Neural cell (in vitro differentiated cells): ENCODE data around the gene ZFR. TPM values are rescaled to one million over a fixed set of nuclear protein-coding genes. Genes with fewer than 3 reads are reported as not detected.

ENCODE experiments used
- H2AFZ ChIP-seq: fragments of 200-600, 300-800 bp; sonication (generic), shearing (Covaris generic); 2 replicates; pipeline ENCODE4 v1.6.0; 2014; ENCODE audit warnings: low read depth, mild to moderate bottlenecking, antibody characterized with exemption, low read length, moderate library complexity
- H3F3A ChIP-seq: fragments of 200-600 bp; shearing (Covaris generic); 2 replicates; pipeline ENCODE4 v1.6.1; 2016; ENCODE audit warnings: mild to moderate bottlenecking, moderate library complexity, mixed read lengths, antibody characterized with exemption, low read length; ENCODE audit not compliant: insufficient read depth, poor library complexity, severe bottlenecking
- H3K27ac ChIP-seq: fragments of 200-600, 300-800 bp; sonication (generic), shearing (Covaris generic); 2 replicates; pipeline ENCODE4 v1.5.1; 2014; ENCODE audit warnings: mild to moderate bottlenecking, low read length, moderate library complexity
- H3K27me3 ChIP-seq: fragments of 300-800, 200-600 bp; sonication (generic), shearing (Covaris generic); 2 replicates; pipeline ENCODE4 v1.6.0; 2014; ENCODE audit warnings: mild to moderate bottlenecking, low read depth, low read length, moderate library complexity; ENCODE audit not compliant: insufficient read depth
- H3K36me3 ChIP-seq: fragments of 300-800, 200-600 bp; sonication (generic), shearing (Covaris generic); 2 replicates; pipeline ENCODE4 v1.5.1; 2014; ENCODE audit warnings: mild to moderate bottlenecking, antibody characterized with exemption, low read length, moderate library complexity; ENCODE audit not compliant: insufficient read depth
- H3K4me2 ChIP-seq: fragments of 300-800, 200-600 bp; sonication (generic), shearing (Covaris generic); 2 replicates; pipeline ENCODE4 v1.6.0; 2014; ENCODE audit warnings: mild to moderate bottlenecking, low read length
- H3K4me3 ChIP-seq: fragments of 300-800, 200-600 bp; sonication (generic), shearing (Covaris generic); 2 replicates; pipeline ENCODE4 v1.5.1; 2014; ENCODE audit warnings: mild to moderate bottlenecking, low read length, moderate library complexity
- H3K79me2 ChIP-seq: fragments of 200-600 bp; shearing (Covaris generic); replicated peaks from 2 replicates; pipeline ENCODE4 v1.6.0; 2014; ENCODE audit warnings: mild to moderate bottlenecking, low read length, moderate library complexity; ENCODE audit not compliant: insufficient read depth
- H3K9ac ChIP-seq: fragments of 300-800, 200-600 bp; sonication (generic), shearing (Covaris generic); 2 replicates; pipeline ENCODE4 v1.6.1; 2016; ENCODE audit warnings: mild to moderate bottlenecking, low read length, mixed read lengths
- H3K9me2 ChIP-seq: fragments of 200-600 bp; shearing (Covaris generic); 2 replicates; pipeline ENCODE4 v1.6.1; 2016; ENCODE audit warnings: mild to moderate bottlenecking, low read length, mixed read lengths; ENCODE audit not compliant: insufficient read depth
- H3K9me3 ChIP-seq: fragments of 200-600, 300-800 bp; sonication (generic), shearing (Covaris generic); 2 replicates; pipeline ENCODE4 v1.6.1; 2016; ENCODE audit warnings: mild to moderate bottlenecking, mixed run types, low read length, moderate library complexity, mixed read lengths
- H4K20me1 ChIP-seq: fragments of 200-600 bp; shearing (Covaris generic); 2 replicates; pipeline ENCODE4 v1.6.1; 2016; ENCODE audit warnings: mild to moderate bottlenecking, mixed run types; ENCODE audit not compliant: insufficient read depth
- EP300 ChIP-seq: fragments of 450-650 bp; conservative IDR thresholded peaks from 2 replicates; pipeline ENCODE4 v1.6.1; 2014; ENCODE audit warnings: antibody characterized with exemption, mild to moderate bottlenecking, moderate library complexity; ENCODE audit not compliant: poor library complexity, severe bottlenecking
- EZH2 ChIP-seq: fragments of 200-600, 300-800 bp; shearing (Covaris generic), sonication (generic); IDR thresholded peaks from 2 replicates; pipeline ENCODE4 v1.6.1; 2014; ENCODE audit warnings: antibody characterized with exemption, low read length, borderline replicate concordance, mild to moderate bottlenecking; ENCODE audit not compliant: insufficient read depth, poor library complexity, severe bottlenecking
- MXI1 ChIP-seq: fragments of 450-650 bp; conservative IDR thresholded peaks from 2 replicates; pipeline ENCODE4 v1.6.1; 2014; ENCODE audit warnings: antibody characterized with exemption, mild to moderate bottlenecking; ENCODE audit not compliant: poor library complexity, severe bottlenecking
- POLR2AphosphoS5 ChIP-seq: IDR thresholded peaks from 2 replicates; pipeline ENCODE4 v1.6.1; 2012
- RAD21 ChIP-seq: fragments of 450-650 bp; conservative IDR thresholded peaks from 2 replicates; pipeline ENCODE4 v1.6.1; 2014; ENCODE audit warnings: antibody characterized with exemption, mild to moderate bottlenecking, moderate library complexity
- SMC3 ChIP-seq: fragments of 450-650 bp; conservative IDR thresholded peaks from 2 replicates; pipeline ENCODE4 v1.6.1; 2014; ENCODE audit warnings: antibody characterized with exemption, mild to moderate bottlenecking, moderate library complexity; ENCODE audit not compliant: poor library complexity
- TAF1 ChIP-seq: IDR thresholded peaks from 2 replicates; pipeline ENCODE4 v1.6.1; 2012; ENCODE audit warnings: low read depth
- polyA plus RNA-seq: library from polyadenylated mRNA; depleted of rRNA; stranded (reverse); fragments of >200 nt; gene quantifications from 2 replicates; pipeline ENCODE4 v1.2.3, GENCODE V29; 2014
- TF ChIP-seq, protein P1 (sequence below): fragments of 450-650 bp; IDR thresholded peaks from 2 replicates; pipeline ENCODE4 v1.5.1; 2014; ENCODE audit warnings: antibody characterized with exemption, mild to moderate bottlenecking, moderate library complexity; ENCODE audit not compliant: poor library complexity, severe bottlenecking
- TF ChIP-seq, protein P2 (sequence below): IDR thresholded peaks from 2 replicates; pipeline ENCODE4 v1.6.1; 2012; ENCODE audit warnings: borderline replicate concordance

The ZFR gene
- polyA plus RNA-seq, 1 donor from 2014 or later: 141 TPM

DNA sequence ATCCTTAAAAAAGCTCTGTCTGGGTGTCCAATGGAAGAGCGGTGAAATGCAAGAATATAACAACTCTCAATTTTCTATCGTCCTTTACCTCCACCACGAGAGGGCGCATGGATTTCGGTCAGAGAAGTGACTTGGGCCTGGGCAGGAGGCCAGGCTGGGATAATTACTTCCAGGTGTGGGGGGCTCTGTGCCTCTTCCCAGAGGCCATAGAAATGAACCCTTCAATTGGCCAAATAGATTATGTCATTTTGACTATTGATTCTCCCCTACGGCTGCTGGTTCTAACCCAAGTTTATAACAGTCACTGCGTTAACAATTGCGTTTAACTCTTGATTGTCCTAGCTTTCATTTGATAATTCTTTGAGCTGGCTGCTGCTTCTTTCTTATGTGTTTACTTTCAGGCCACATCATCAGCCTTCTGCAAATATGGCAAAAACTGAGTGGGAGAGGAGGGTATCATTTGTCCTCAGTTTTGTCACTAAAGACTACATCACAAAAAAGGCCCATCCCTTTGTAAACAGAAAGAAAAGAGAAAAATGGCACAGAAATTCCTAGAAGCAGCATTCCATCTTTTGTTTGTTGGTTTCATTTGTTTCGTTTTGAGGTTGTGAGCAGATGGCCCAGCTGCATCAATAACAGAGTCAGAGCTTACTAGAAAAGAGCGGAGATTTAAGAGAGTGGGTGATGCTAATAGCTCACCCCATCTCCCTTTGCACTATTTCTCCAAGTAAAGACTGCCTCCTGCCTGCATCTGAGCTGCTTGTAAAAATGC lies 45.4 kb upstream of the ZFR start:
- TF ChIP-seq MXI1 (no peak), POLR2AphosphoS5 (no peak), SMC3 (peak; percentile 97), RAD21 (peak; percentile 88), EP300 (peak; percentile 12), EZH2 (no peak), TAF1 (no peak)
- TF ChIP-seq, protein P1, sequence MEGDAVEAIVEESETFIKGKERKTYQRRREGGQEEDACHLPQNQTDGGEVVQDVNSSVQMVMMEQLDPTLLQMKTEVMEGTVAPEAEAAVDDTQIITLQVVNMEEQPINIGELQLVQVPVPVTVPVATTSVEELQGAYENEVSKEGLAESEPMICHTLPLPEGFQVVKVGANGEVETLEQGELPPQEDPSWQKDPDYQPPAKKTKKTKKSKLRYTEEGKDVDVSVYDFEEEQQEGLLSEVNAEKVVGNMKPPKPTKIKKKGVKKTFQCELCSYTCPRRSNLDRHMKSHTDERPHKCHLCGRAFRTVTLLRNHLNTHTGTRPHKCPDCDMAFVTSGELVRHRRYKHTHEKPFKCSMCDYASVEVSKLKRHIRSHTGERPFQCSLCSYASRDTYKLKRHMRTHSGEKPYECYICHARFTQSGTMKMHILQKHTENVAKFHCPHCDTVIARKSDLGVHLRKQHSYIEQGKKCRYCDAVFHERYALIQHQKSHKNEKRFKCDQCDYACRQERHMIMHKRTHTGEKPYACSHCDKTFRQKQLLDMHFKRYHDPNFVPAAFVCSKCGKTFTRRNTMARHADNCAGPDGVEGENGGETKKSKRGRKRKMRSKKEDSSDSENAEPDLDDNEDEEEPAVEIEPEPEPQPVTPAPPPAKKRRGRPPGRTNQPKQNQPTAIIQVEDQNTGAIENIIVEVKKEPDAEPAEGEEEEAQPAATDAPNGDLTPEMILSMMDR: peak; percentile 90
- TF ChIP-seq, protein P2, sequence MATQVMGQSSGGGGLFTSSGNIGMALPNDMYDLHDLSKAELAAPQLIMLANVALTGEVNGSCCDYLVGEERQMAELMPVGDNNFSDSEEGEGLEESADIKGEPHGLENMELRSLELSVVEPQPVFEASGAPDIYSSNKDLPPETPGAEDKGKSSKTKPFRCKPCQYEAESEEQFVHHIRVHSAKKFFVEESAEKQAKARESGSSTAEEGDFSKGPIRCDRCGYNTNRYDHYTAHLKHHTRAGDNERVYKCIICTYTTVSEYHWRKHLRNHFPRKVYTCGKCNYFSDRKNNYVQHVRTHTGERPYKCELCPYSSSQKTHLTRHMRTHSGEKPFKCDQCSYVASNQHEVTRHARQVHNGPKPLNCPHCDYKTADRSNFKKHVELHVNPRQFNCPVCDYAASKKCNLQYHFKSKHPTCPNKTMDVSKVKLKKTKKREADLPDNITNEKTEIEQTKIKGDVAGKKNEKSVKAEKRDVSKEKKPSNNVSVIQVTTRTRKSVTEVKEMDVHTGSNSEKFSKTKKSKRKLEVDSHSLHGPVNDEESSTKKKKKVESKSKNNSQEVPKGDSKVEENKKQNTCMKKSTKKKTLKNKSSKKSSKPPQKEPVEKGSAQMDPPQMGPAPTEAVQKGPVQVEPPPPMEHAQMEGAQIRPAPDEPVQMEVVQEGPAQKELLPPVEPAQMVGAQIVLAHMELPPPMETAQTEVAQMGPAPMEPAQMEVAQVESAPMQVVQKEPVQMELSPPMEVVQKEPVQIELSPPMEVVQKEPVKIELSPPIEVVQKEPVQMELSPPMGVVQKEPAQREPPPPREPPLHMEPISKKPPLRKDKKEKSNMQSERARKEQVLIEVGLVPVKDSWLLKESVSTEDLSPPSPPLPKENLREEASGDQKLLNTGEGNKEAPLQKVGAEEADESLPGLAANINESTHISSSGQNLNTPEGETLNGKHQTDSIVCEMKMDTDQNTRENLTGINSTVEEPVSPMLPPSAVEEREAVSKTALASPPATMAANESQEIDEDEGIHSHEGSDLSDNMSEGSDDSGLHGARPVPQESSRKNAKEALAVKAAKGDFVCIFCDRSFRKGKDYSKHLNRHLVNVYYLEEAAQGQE: no peak
- Histone ChIP-seq H3K9ac (no peak overlapping the region), H3K4me3 (no peak overlapping the region)

DNA sequence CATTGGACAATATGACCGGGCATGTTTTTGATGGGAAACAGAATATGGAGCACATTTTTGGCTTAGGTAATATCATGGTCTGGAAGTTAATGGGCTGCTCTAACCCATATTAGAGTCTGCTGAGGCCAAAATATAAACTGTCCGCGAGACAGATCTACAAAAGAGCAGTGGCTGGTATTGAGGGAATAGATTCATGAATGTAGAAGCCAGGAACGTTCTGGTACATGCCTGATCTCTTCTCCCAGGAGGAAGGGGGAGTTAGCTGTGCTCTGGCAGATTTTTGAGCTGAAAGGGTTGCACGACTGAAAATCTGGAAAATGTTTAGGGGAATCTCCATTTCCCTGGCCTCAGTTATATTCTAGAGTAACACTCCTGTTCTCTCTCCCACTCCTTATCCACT lies 42.9 kb upstream of the ZFR start:
- no peaks in the 10 kb centered on the region for H3K27me3 ChIP-seq
- H3K4me3 ChIP-seq: no peak overlapping the region
- TF ChIP-seq MXI1 (no peak), EP300 (no peak), POLR2AphosphoS5 (no peak), SMC3 (no peak)
- TF ChIP-seq, protein P1: no peak
- H3K36me3 ChIP-seq: no peaks in the 10 kb centered on the region
- no peak overlapping the region for H3K27ac ChIP-seq
- no peaks in the 10 kb centered on the region for H3F3A ChIP-seq
- no peaks in the 10 kb centered on the region for H3K9me2 ChIP-seq
- no peaks in the 10 kb centered on the region for H3K9me3 ChIP-seq
- no peak overlapping the region for H2AFZ ChIP-seq
- H4K20me1 ChIP-seq: no peaks in the 10 kb centered on the region
- H3K4me2 ChIP-seq: no peak overlapping the region
- H3K9ac ChIP-seq: no peak overlapping the region
- no peaks in the 10 kb centered on the region for H3K79me2 ChIP-seq

More for the DNA sequence above, 45.4 kb upstream of the ZFR start:
- no peaks in the 10 kb centered on the region for H3K9me3 ChIP-seq
- no peaks in the 10 kb centered on the region for H3K27me3 ChIP-seq
- no peaks in the 10 kb centered on the region for H3K79me2 ChIP-seq
- no peak overlapping the region for H3K27ac ChIP-seq
- no peaks in the 10 kb centered on the region for H3K36me3 ChIP-seq
- H3K4me2 ChIP-seq: no peak overlapping the region
- H3F3A ChIP-seq: no peaks in the 10 kb centered on the region
- no peaks in the 10 kb centered on the region for H3K9me2 ChIP-seq
- no peak overlapping the region for H2AFZ ChIP-seq
- no peaks in the 10 kb centered on the region for H4K20me1 ChIP-seq
